D721Med (cell line): ENCODE results near the gene SLC9A9.

ENCODE experiments used
- DNase-seq: peaks from one replicate; pipeline ENCODE4 v3.0.0; 2011; ENCODE audit warnings: low spot score; ENCODE audit not compliant: insufficient read length
- FAIRE-seq: peaks from 2 replicates; lab custom pipeline; 2011; peaks lifted over from hg19 to GRCh38; lab: Jason Lieb, UNC
- CTCF ChIP-seq: IDR thresholded peaks from 2 replicates; pipeline ENCODE4 v1.5.1; 2012; ENCODE audit warnings: mild to moderate bottlenecking, control low read depth; ENCODE audit not compliant: insufficient read depth; ENCODE audit errors: missing control alignments

The SLC9A9 gene

GRCh38 chr3:143585720-143586456 lies 262.4 kb downstream of the SLC9A9 start:
- no peak for FAIRE-seq
- no peak for TF ChIP-seq CTCF
- DNase-seq = no peak

- no peak for FAIRE-seq
- no peak for TF ChIP-seq CTCF
- no peak for DNase-seq
These were observed 263.8 kb downstream of the SLC9A9 start for GRCh38 chr3:143584474-143584873.

- FAIRE-seq = no peak
- DNase-seq = no peak
- TF ChIP-seq CTCF = no peak
These were observed 266.1 kb downstream of the SLC9A9 start for GRCh38 chr3:143581972-143582722.

GRCh38 chr3:143578810-143579435 lies 269.3 kb downstream of the SLC9A9 start:
- no peak for TF ChIP-seq CTCF
- DNase-seq = no peak
- FAIRE-seq = no peak

- FAIRE-seq (no peak), DNase-seq (no peak)
- TF ChIP-seq CTCF = no peak
These were observed 271.5 kb downstream of the SLC9A9 start for GRCh38 chr3:143576568-143577270.

- TF ChIP-seq CTCF = no peak
- FAIRE-seq (no peak), DNase-seq (no peak)
These were observed 273.3 kb downstream of the SLC9A9 start for GRCh38 chr3:143574933-143575332.
